GM12873 (cell line): Measurements from ENCODE around the gene TMEM53.

ENCODE experiments used
- CTCF ChIP-seq: IDR thresholded peaks from 2 replicates; pipeline ENCODE4 v1.5.1; 2012; ENCODE audit warnings: low read depth, mild to moderate bottlenecking, moderate library complexity, low read length, control low read depth; ENCODE audit not compliant: insufficient read depth; ENCODE audit errors: missing control alignments

Gene TMEM53

GRCh38 chr1:44655609-44656008 is 18.7 kb downstream of the TMEM53 start:
- peak; percentile 89 for TF ChIP-seq CTCF

- TF ChIP-seq CTCF: no peak
Measured at GRCh38 chr1:44654621-44655187, 19.6 kb downstream of the TMEM53 start.

- no peak for TF ChIP-seq CTCF
Measured at GRCh38 chr1:44653107-44653964, 20.9 kb downstream of the TMEM53 start.

GRCh38 chr1:44652445-44653106 is 21.7 kb downstream of the TMEM53 start:
- TF ChIP-seq CTCF: peak; percentile 99

GRCh38 chr1:44651069-44651468 is 23.2 kb downstream of the TMEM53 start:
- TF ChIP-seq CTCF: no peak

- no peak for TF ChIP-seq CTCF
Measured at GRCh38 chr1:44650159-44650831, 24.0 kb downstream of the TMEM53 start.

GRCh38 chr1:44649788-44650158 is 24.5 kb downstream of the TMEM53 start:
- no peak for TF ChIP-seq CTCF
